GM23338 (cell line): ENCODE results near the gene SNORC. TPM values are rescaled to one million over a fixed set of nuclear protein-coding genes. Genes with fewer than 3 reads are reported as not detected.

Experiments
- ATAC-seq: fragments of 200-7000 bp; cut with Tn5 transposase; 3 replicates; pipeline ENCODE4 v1.9.1; 2020
- DNase-seq: peaks from one replicate; pipeline ENCODE4 v3.0.0-alpha.2; 2015; ENCODE audit warnings: low spot score
- H2AFZ ChIP-seq: fragments of 200-600 bp; sonication (generic); 2 replicates; pipeline ENCODE4 v1.8.0; 2016; ENCODE audit warnings: antibody characterized with exemption, mild to moderate bottlenecking, moderate library complexity
- H3F3A ChIP-seq: fragments of 200-600 bp; sonication (generic); replicated peaks from 2 replicates; pipeline ENCODE4 v1.8.0; 2017; ENCODE audit warnings: antibody characterized with exemption, mixed run types, low read depth
- H3K27ac ChIP-seq: fragments of 200-600 bp; sonication (generic); 2 replicates; pipeline ENCODE4 v1.6.1; 2016; ENCODE audit warnings: low read depth
- H3K27me3 ChIP-seq: fragments of 200-600 bp; sonication (generic); 2 replicates; pipeline ENCODE4 v1.8.0; 2016; ENCODE audit warnings: mild to moderate bottlenecking, mixed run types, moderate library complexity; ENCODE audit not compliant: insufficient read depth
- H3K36me3 ChIP-seq: fragments of 200-600 bp; sonication (generic); 2 replicates; pipeline ENCODE4 v1.8.0; 2016; ENCODE audit warnings: mild to moderate bottlenecking; ENCODE audit not compliant: insufficient read depth
- H3K4me1 ChIP-seq: fragments of 200-600 bp; sonication (generic); 2 replicates; pipeline ENCODE4 v1.8.0; 2016; ENCODE audit warnings: mild to moderate bottlenecking, moderate library complexity; ENCODE audit not compliant: insufficient read depth
- H3K4me2 ChIP-seq: fragments of 200-600 bp; sonication (generic); 2 replicates; pipeline ENCODE4 v1.7.1; 2017; ENCODE audit warnings: mixed run types
- H3K4me3 ChIP-seq: fragments of 200-600 bp; sonication (generic); 2 replicates; pipeline ENCODE4 v1.6.1; 2016; ENCODE audit warnings: mixed run types
- H3K79me2 ChIP-seq: fragments of 200-600 bp; sonication (generic); replicated peaks from 2 replicates; pipeline ENCODE4 v1.8.0; 2017; ENCODE audit warnings: mild to moderate bottlenecking; ENCODE audit not compliant: insufficient read depth
- H3K9me2 ChIP-seq: fragments of 200-600 bp; sonication (generic); 2 replicates; pipeline ENCODE4 v1.8.0; 2017; ENCODE audit not compliant: insufficient read depth
- H4K20me1 ChIP-seq: fragments of 200-600 bp; sonication (generic); replicated peaks from 2 replicates; pipeline ENCODE4 v1.8.0; 2017; ENCODE audit warnings: mild to moderate bottlenecking; ENCODE audit not compliant: insufficient read depth
- H3K27ac Mint-ChIP-seq: 2 replicates; pipeline ENCODE4 v1.8.0; 2020; ENCODE audit warnings: inconsistent platforms, mild to moderate bottlenecking, moderate library complexity, mixed read lengths
- H3K27me3 Mint-ChIP-seq: 3 replicates; pipeline ENCODE4 v1.8.0; 2022; ENCODE audit warnings: low read depth, mild to moderate bottlenecking, moderate library complexity, mixed read lengths, inconsistent platforms; ENCODE audit not compliant: insufficient read depth, poor library complexity
- H3K36me3 Mint-ChIP-seq: 3 replicates; pipeline ENCODE4 v1.8.0; 2021; ENCODE audit warnings: low read depth, mild to moderate bottlenecking, inconsistent platforms, moderate library complexity, mixed read lengths
- H3K4me1 Mint-ChIP-seq: 3 replicates; pipeline ENCODE4 v1.8.0; 2020; ENCODE audit warnings: mild to moderate bottlenecking, inconsistent platforms, mixed read lengths
- H3K4me3 Mint-ChIP-seq: 3 replicates; pipeline ENCODE4 v1.8.0; 2021; ENCODE audit warnings: moderate library complexity, mild to moderate bottlenecking, inconsistent platforms, mixed read lengths
- H3K9me3 Mint-ChIP-seq: 3 replicates; pipeline ENCODE4 v1.8.0; 2020; ENCODE audit warnings: moderate library complexity, mild to moderate bottlenecking, inconsistent platforms, mixed read lengths
- CREB1 ChIP-seq: fragments of 250-450 bp; sonication (Bioruptor Pico); IDR thresholded peaks from 2 replicates; pipeline ENCODE4 v1.5.0; 2020; ENCODE audit warnings: low read depth, mild to moderate bottlenecking, moderate library complexity
- EZH2 ChIP-seq: fragments of 200-600 bp; sonication (generic); IDR thresholded peaks from one replicate; pipeline ENCODE4 v1.8.0; 2017; ENCODE audit warnings: antibody characterized with exemption, mild to moderate bottlenecking, low read depth; ENCODE audit not compliant: unreplicated experiment
- EZH2phosphoT487 ChIP-seq: fragments of 200-600 bp; sonication (generic); IDR thresholded peaks from one replicate; pipeline ENCODE4 v1.8.1; 2018; ENCODE audit warnings: antibody characterized with exemption; ENCODE audit not compliant: unreplicated experiment
- JUNB ChIP-seq: IDR thresholded peaks from one replicate; pipeline ENCODE4 v1.6.1; 2016; ENCODE audit warnings: antibody characterized with exemption; ENCODE audit not compliant: unreplicated experiment
- NANOG ChIP-seq: IDR thresholded peaks from 2 replicates; pipeline ENCODE4 v1.6.1; 2016; ENCODE audit warnings: antibody characterized with exemption, borderline replicate concordance
- POLR2AphosphoS5 ChIP-seq: IDR thresholded peaks from 2 replicates; pipeline ENCODE4 v1.6.1; 2016; ENCODE audit warnings: antibody characterized with exemption, low read depth
- REST ChIP-seq: IDR thresholded peaks from one replicate; pipeline ENCODE4 v1.6.1; 2018; ENCODE audit warnings: antibody characterized with exemption; ENCODE audit not compliant: unreplicated experiment
- STAT1 ChIP-seq: IDR thresholded peaks from one replicate; pipeline ENCODE4 v1.6.1; 2016; ENCODE audit warnings: antibody characterized with exemption; ENCODE audit not compliant: unreplicated experiment
- ZNF114 ChIP-seq: fragments of 250-450 bp; sonication (Bioruptor Pico); IDR thresholded peaks from 2 replicates; pipeline ENCODE4 v1.5.0; 2020; ENCODE audit warnings: mild to moderate bottlenecking, moderate library complexity
- ZNF331 ChIP-seq: fragments of 250-450 bp; sonication (Bioruptor Pico); IDR thresholded peaks from 2 replicates; pipeline ENCODE4 v1.5.0; 2020; ENCODE audit warnings: low read depth, mild to moderate bottlenecking, moderate library complexity
- polyA plus RNA-seq: library from polyadenylated mRNA; unstranded; fragments of >200 nt; fragmentation: Nextera tagmentation; extraction: Ambion mirVana; gene quantifications from 2 replicates; pipeline ENCODE4 v1.2.1, GENCODE V29; 2016
- total RNA-seq: library from RNA; depleted of rRNA; stranded (reverse); fragments of >200 nt; shearing (Covaris generic); gene quantifications from 2 replicates; pipeline ENCODE4 v1.2.3, GENCODE V29; 2014
- TF ChIP-seq, protein P1 (sequence below): fragments of 250-450 bp; sonication (Bioruptor Pico); IDR thresholded peaks from 2 replicates; pipeline ENCODE4 v1.5.0; 2020; ENCODE audit warnings: mild to moderate bottlenecking, moderate library complexity
- TF ChIP-seq, protein P2 (sequence below): IDR thresholded peaks from 2 replicates; pipeline ENCODE4 v1.6.1; 2016; ENCODE audit warnings: antibody characterized with exemption
- TF ChIP-seq, protein P3 (sequence below), 2 experiments: fragments of 200-600 bp in 1 of 2; sonication (generic) in 1 of 2; conservative IDR thresholded peaks; 2 replicates each; pipeline versions ENCODE4 v1.5.1 to v1.6.1; 2016 to 2017; ENCODE audit warnings: antibody characterized with exemption in 2 of 2, low read depth in 2 of 2, mild to moderate bottlenecking in 2 of 2, moderate library complexity in 1 of 2

Gene SNORC
- total and polyA plus RNA-seq, 2 experiments from 2014 or later, result 0.80 to 1.6 TPM

DNA sequence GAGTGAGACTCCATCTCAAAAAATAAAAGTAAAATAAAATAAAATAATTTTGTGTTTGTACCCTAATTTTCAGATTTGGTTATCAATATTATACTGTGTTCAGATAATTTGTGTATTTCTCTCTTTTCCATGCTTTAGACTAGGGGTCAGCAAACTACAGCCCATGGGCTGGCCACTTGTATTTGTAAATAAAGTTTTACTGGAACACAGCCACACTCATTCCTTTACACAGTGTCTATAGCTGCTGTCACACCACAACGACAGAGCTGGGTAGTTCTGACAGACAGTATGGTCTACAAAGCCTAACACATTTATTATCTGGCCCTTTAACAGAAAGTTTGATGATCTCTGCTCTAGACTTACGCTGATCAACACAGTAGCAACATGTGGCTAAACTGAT is 43.8 kb downstream of the SNORC start:
- H3K9me3 Mint-ChIP-seq, result peaks cover 28% of the 10 kb centered on the region
- ATAC-seq, result no peak

More for the DNA sequence above, 43.8 kb downstream of the SNORC start:
- Mint-ChIP-seq H3K4me1 (no peaks in the 10 kb centered on the region; the same call in 2 of the 3 replicates), H3K27me3 (peaks cover 7% of the 10 kb centered on the region), H3K27ac (no peak overlapping the region), H3K4me3 (no peak overlapping the region), H3K36me3 (peaks cover 16% of the 10 kb centered on the region)
- no peak for DNase-seq
- Histone ChIP-seq H3K4me2 (no peak overlapping the region), H3F3A (no peaks in the 10 kb centered on the region), H3K9me2 (no peaks in the 10 kb centered on the region), H3K79me2 (no peaks in the 10 kb centered on the region), H4K20me1 (no peaks in the 10 kb centered on the region), H3K27me3 (no peaks in the 10 kb centered on the region), H3K4me1 (no peaks in the 10 kb centered on the region), H3K4me3 (no peak overlapping the region), H3K27ac (no peak overlapping the region), H3K36me3 (0 out of 2 replicates have a peak, but pooled peaks cover 6% of the 10 kb centered on the region), H2AFZ (no peak overlapping the region)
- no peak for TF ChIP-seq JUNB
- no peak for TF ChIP-seq POLR2AphosphoS5
- TF ChIP-seq, protein P1, sequence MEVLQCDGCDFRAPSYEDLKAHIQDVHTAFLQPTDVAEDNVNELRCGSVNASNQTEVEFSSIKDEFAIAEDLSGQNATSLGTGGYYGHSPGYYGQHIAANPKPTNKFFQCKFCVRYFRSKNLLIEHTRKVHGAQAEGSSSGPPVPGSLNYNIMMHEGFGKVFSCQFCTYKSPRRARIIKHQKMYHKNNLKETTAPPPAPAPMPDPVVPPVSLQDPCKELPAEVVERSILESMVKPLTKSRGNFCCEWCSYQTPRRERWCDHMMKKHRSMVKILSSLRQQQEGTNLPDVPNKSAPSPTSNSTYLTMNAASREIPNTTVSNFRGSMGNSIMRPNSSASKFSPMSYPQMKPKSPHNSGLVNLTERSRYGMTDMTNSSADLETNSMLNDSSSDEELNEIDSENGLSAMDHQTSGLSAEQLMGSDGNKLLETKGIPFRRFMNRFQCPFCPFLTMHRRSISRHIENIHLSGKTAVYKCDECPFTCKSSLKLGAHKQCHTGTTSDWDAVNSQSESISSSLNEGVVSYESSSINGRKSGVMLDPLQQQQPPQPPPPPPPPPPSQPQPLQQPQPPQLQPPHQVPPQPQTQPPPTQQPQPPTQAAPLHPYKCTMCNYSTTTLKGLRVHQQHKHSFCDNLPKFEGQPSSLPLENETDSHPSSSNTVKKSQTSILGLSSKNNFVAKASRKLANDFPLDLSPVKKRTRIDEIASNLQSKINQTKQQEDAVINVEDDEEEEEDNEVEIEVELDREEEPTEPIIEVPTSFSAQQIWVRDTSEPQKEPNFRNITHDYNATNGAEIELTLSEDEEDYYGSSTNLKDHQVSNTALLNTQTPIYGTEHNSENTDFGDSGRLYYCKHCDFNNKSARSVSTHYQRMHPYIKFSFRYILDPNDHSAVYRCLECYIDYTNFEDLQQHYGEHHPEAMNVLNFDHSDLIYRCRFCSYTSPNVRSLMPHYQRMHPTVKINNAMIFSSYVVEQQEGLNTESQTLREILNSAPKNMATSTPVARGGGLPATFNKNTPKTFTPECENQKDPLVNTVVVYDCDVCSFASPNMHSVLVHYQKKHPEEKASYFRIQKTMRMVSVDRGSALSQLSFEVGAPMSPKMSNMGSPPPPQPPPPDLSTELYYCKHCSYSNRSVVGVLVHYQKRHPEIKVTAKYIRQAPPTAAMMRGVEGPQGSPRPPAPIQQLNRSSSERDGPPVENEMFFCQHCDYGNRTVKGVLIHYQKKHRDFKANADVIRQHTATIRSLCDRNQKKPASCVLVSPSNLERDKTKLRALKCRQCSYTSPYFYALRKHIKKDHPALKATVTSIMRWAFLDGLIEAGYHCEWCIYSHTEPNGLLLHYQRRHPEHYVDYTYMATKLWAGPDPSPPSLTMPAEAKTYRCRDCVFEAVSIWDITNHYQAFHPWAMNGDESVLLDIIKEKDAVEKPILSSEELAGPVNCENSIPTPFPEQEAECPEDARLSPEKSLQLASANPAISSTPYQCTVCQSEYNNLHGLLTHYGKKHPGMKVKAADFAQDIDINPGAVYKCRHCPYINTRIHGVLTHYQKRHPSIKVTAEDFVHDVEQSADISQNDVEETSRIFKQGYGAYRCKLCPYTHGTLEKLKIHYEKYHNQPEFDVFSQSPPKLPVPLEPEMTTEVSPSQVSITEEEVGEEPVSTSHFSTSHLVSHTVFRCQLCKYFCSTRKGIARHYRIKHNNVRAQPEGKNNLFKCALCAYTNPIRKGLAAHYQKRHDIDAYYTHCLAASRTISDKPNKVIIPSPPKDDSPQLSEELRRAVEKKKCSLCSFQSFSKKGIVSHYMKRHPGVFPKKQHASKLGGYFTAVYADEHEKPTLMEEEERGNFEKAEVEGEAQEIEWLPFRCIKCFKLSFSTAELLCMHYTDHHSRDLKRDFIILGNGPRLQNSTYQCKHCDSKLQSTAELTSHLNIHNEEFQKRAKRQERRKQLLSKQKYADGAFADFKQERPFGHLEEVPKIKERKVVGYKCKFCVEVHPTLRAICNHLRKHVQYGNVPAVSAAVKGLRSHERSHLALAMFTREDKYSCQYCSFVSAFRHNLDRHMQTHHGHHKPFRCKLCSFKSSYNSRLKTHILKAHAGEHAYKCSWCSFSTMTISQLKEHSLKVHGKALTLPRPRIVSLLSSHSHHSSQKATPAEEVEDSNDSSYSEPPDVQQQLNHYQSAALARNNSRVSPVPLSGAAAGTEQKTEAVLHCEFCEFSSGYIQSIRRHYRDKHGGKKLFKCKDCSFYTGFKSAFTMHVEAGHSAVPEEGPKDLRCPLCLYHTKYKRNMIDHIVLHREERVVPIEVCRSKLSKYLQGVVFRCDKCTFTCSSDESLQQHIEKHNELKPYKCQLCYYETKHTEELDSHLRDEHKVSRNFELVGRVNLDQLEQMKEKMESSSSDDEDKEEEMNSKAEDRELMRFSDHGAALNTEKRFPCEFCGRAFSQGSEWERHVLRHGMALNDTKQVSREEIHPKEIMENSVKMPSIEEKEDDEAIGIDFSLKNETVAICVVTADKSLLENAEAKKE (CRISPR knock-in tag), result no peak
- no peak for TF ChIP-seq ZNF114 (CRISPR knock-in tag)
- no peak for TF ChIP-seq NANOG
- TF ChIP-seq, protein P2, sequence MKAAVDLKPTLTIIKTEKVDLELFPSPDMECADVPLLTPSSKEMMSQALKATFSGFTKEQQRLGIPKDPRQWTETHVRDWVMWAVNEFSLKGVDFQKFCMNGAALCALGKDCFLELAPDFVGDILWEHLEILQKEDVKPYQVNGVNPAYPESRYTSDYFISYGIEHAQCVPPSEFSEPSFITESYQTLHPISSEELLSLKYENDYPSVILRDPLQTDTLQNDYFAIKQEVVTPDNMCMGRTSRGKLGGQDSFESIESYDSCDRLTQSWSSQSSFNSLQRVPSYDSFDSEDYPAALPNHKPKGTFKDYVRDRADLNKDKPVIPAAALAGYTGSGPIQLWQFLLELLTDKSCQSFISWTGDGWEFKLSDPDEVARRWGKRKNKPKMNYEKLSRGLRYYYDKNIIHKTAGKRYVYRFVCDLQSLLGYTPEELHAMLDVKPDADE, result no peak
- TF ChIP-seq EZH2phosphoT487, result no peak
- TF ChIP-seq STAT1, result no peak
- no peak for TF ChIP-seq CREB1 (CRISPR knock-in tag)
- TF ChIP-seq EZH2, result no peak
- TF ChIP-seq, protein P3, sequence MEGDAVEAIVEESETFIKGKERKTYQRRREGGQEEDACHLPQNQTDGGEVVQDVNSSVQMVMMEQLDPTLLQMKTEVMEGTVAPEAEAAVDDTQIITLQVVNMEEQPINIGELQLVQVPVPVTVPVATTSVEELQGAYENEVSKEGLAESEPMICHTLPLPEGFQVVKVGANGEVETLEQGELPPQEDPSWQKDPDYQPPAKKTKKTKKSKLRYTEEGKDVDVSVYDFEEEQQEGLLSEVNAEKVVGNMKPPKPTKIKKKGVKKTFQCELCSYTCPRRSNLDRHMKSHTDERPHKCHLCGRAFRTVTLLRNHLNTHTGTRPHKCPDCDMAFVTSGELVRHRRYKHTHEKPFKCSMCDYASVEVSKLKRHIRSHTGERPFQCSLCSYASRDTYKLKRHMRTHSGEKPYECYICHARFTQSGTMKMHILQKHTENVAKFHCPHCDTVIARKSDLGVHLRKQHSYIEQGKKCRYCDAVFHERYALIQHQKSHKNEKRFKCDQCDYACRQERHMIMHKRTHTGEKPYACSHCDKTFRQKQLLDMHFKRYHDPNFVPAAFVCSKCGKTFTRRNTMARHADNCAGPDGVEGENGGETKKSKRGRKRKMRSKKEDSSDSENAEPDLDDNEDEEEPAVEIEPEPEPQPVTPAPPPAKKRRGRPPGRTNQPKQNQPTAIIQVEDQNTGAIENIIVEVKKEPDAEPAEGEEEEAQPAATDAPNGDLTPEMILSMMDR (conservative IDR thresholded peaks at IDR 0.05; ENCODE audit: low read depth in 2 of 2), result no peak
- TF ChIP-seq REST, result no peak
- TF ChIP-seq ZNF331 (CRISPR knock-in tag), result no peak
